SU-DHL-6 (cell line): Measurements from ENCODE around the gene ULK3.

Experiments used
- H2AFZ ChIP-seq: fragments of 200-600 bp; sonication (generic); 2 replicates; pipeline ENCODE4 v1.6.1; 2014; ENCODE audit warnings: low read depth, mild to moderate bottlenecking, moderate library complexity, mixed read lengths, antibody characterized with exemption, low read length; ENCODE audit not compliant: severe bottlenecking
- H3F3A ChIP-seq: fragments of 200-600 bp; shearing (Covaris generic); 2 replicates; pipeline ENCODE4 v1.6.0; 2016; ENCODE audit warnings: antibody characterized with exemption, mild to moderate bottlenecking; ENCODE audit not compliant: insufficient read depth
- H3K27ac ChIP-seq: fragments of 200-600 bp; sonication (generic); 2 replicates; pipeline ENCODE4 v1.5.1; 2016; ENCODE audit warnings: low read depth, mild to moderate bottlenecking, low read length, moderate library complexity, mixed read lengths
- H3K27me3 ChIP-seq: fragments of 200-600 bp; sonication (generic), shearing (Covaris generic); 2 replicates; pipeline ENCODE4 v1.6.0; 2014; ENCODE audit warnings: mild to moderate bottlenecking, low read length
- H3K36me3 ChIP-seq: fragments of 200-600 bp; sonication (generic); 2 replicates; pipeline ENCODE4 v1.6.1; 2014; ENCODE audit warnings: mild to moderate bottlenecking, low read length, mixed read lengths
- H3K4me2 ChIP-seq: fragments of 300-600, 200-600 bp; shearing (Covaris generic), sonication (generic); 2 replicates; pipeline ENCODE4 v1.6.0; 2014; ENCODE audit warnings: low read length, low read depth, mild to moderate bottlenecking; ENCODE audit not compliant: poor library complexity, severe bottlenecking
- H3K4me3 ChIP-seq: fragments of 200-600 bp; sonication (generic); 2 replicates; pipeline ENCODE4 v1.5.1; 2014; ENCODE audit warnings: antibody characterized with exemption, low read length, mild to moderate bottlenecking, mixed read lengths; ENCODE audit not compliant: insufficient read depth, poor library complexity, severe bottlenecking
- H3K79me2 ChIP-seq: fragments of 200-600 bp; sonication (generic); 2 replicates; pipeline ENCODE4 v1.6.1; 2014; ENCODE audit warnings: mild to moderate bottlenecking, low read length, moderate library complexity; ENCODE audit not compliant: insufficient read depth
- H3K9ac ChIP-seq: fragments of 200-600 bp; sonication (generic); 2 replicates; pipeline ENCODE4 v1.7.0; 2014; ENCODE audit warnings: mild to moderate bottlenecking, low read length
- H3K9me2 ChIP-seq: fragments of 200-600 bp; sonication (generic); replicated peaks from 2 replicates; pipeline ENCODE4 v1.6.1; 2014; ENCODE audit warnings: low read length; ENCODE audit not compliant: insufficient read depth
- H3K9me3 ChIP-seq: fragments of 200-600 bp; sonication (generic); 2 replicates; pipeline ENCODE4 v1.6.1; 2014; ENCODE audit warnings: low read length, mixed read lengths; ENCODE audit not compliant: insufficient read depth
- H4K20me1 ChIP-seq: fragments of 200-600 bp; sonication (generic); 2 replicates; pipeline ENCODE4 v1.6.1; 2014; ENCODE audit warnings: low read depth, mild to moderate bottlenecking, antibody characterized with exemption, low read length, moderate library complexity, mixed read lengths
- CTCF ChIP-seq: fragments of 200-600 bp; sonication (generic); IDR thresholded peaks from one replicate; pipeline ENCODE4 v1.5.1; 2017; ENCODE audit warnings: antibody characterized with exemption, mild to moderate bottlenecking, low read length, moderate library complexity; ENCODE audit not compliant: insufficient read depth, poor library complexity, severe bottlenecking
- EZH2phosphoT487 ChIP-seq: fragments of 200-600 bp; sonication (generic), shearing (Covaris generic); conservative IDR thresholded peaks from 2 replicates; pipeline ENCODE4 v1.6.1; 2018; ENCODE audit warnings: mild to moderate bottlenecking, antibody characterized with exemption, low read length, moderate library complexity, mixed read lengths

ULK3 gene

GRCh38 chr15:74839526-74840395 is 3.2 kb downstream of the ULK3 start:
- H3K79me2 ChIP-seq: no peaks in the 10 kb centered on the region
- no peak overlapping the region for H3K4me3 ChIP-seq
- H3K9me3 ChIP-seq: no peaks in the 10 kb centered on the region
- H3K36me3 ChIP-seq: no peaks in the 10 kb centered on the region
- H3K27ac ChIP-seq: no peak overlapping the region
- TF ChIP-seq CTCF (no peak), EZH2phosphoT487 (no peak)
- H3K9ac ChIP-seq: no peak overlapping the region
- H2AFZ ChIP-seq: no peak overlapping the region
- no peaks in the 10 kb centered on the region for H4K20me1 ChIP-seq
- no peaks in the 10 kb centered on the region for H3K27me3 ChIP-seq
- H3K4me2 ChIP-seq: no peak overlapping the region
- peaks cover 11% of the 10 kb centered on the region; the same call in 1 of the 2 replicates for H3F3A ChIP-seq
- no peaks in the 10 kb centered on the region for H3K9me2 ChIP-seq

GRCh38 chr15:74838746-74839525 is 4.0 kb downstream of the ULK3 start:
- Histone ChIP-seq H3K4me2 (no peak overlapping the region), H3K36me3 (no peaks in the 10 kb centered on the region), H3K27ac (no peak overlapping the region), H3F3A (peaks cover 6% of the 10 kb centered on the region; the same call in 1 of the 2 replicates), H3K9me3 (no peaks in the 10 kb centered on the region), H3K9ac (no peak overlapping the region), H3K4me3 (no peak overlapping the region), H3K27me3 (no peaks in the 10 kb centered on the region), H3K9me2 (no peaks in the 10 kb centered on the region), H4K20me1 (no peaks in the 10 kb centered on the region), H2AFZ (no peak overlapping the region), H3K79me2 (no peaks in the 10 kb centered on the region)
- TF ChIP-seq EZH2phosphoT487 (no peak), CTCF (no peak)

GRCh38 chr15:74838137-74838516 is 4.8 kb downstream of the ULK3 start:
- Histone ChIP-seq H3K27me3 (no peaks in the 10 kb centered on the region), H3K27ac (no peak overlapping the region), H3K36me3 (no peaks in the 10 kb centered on the region), H3K9me3 (no peaks in the 10 kb centered on the region), H3K4me3 (no peak overlapping the region), H3K79me2 (no peaks in the 10 kb centered on the region), H3K9me2 (no peaks in the 10 kb centered on the region), H3F3A (no peaks in the 10 kb centered on the region), H3K4me2 (no peak overlapping the region), H2AFZ (no peak overlapping the region), H4K20me1 (no peaks in the 10 kb centered on the region), H3K9ac (no peak overlapping the region)
- TF ChIP-seq CTCF: no peak
- no peak for TF ChIP-seq EZH2phosphoT487
